Measurements from ENCODE around the gene SORBS2. TPM values are rescaled to one million over a fixed set of nuclear protein-coding genes. Genes with fewer than 3 reads are reported as not detected.

SORBS2 gene
- total and polyA plus RNA-seq, 4 donors: 11.2 to 70.4 (median 26.4) TPM

GRCh38 chr4:185740471-185740873, 71.5 kb downstream of the SORBS2 start:
- no peak for ATAC-seq (ENCODE audit: insufficient read depth, low FRiP score)

GRCh38 chr4:185738820-185739219, 73.2 kb downstream of the SORBS2 start:
- no peaks in the 10 kb centered on the region for H3K36me3 ChIP-seq (ENCODE audit: control insufficient read depth in 4 of 4, insufficient read depth in 4 of 4, low read length in 4 of 4)
- peaks cover 4 to 38% (median 13%) of the 10 kb centered on the region in 5 donors for H3K4me1 ChIP-seq (ENCODE audit: control insufficient read depth in 5 of 5, insufficient read depth in 5 of 5, low read length in 5 of 5)
- H3K9ac ChIP-seq (ENCODE audit: insufficient read depth in 1 of 2, low read length in 2 of 2): no peak overlapping the region
- ATAC-seq (ENCODE audit: insufficient read depth, low FRiP score) (no peak), DNase-seq (no peak)
- no peak for TF ChIP-seq CTCF (IDR thresholded peaks at IDR 0.05; ENCODE audit: control extremely low read depth, extremely low read depth)
- H3K4me3 ChIP-seq: no peak overlapping the region
- H3K9me3 ChIP-seq (ENCODE audit: control insufficient read depth in 4 of 4, insufficient read depth in 3 of 4, low read length in 3 of 4): no peaks in the 10 kb centered on the region
- H3K27ac ChIP-seq (ENCODE audit: low read depth in 1 of 2, low read length in 1 of 2): no peak overlapping the region
- peaks cover 0 to 4% (median 0%) of the 10 kb centered on the region in 3 donors for H3K27me3 ChIP-seq (ENCODE audit: control insufficient read depth in 3 of 3, insufficient read depth in 3 of 3, low read length in 2 of 3)

More at GRCh38 chr4:185740471-185740873, 71.5 kb downstream of the SORBS2 start:
- WGBS, 2 donors: 77 to 88% methylated on average over 4 of the region's 4 CpGs
- peak overlapping the region in 1 of 2 donors; percentile 36 for H3K27ac ChIP-seq (ENCODE audit: low read depth in 1 of 2, low read length in 1 of 2)
- H3K4me3 ChIP-seq: no peak overlapping the region
- H3K27me3 ChIP-seq (ENCODE audit: control insufficient read depth in 3 of 3, insufficient read depth in 3 of 3, low read length in 2 of 3): peaks cover 0 to 6% (median 0%) of the 10 kb centered on the region in 3 donors
- DNase-seq: peak in 1 of 3 donors; percentile 57
- H3K9me3 ChIP-seq (ENCODE audit: control insufficient read depth in 4 of 4, insufficient read depth in 3 of 4, low read length in 3 of 4): no peaks in the 10 kb centered on the region
- peaks cover 3 to 28% (median 13%) of the 10 kb centered on the region in 5 donors for H3K4me1 ChIP-seq (ENCODE audit: control insufficient read depth in 5 of 5, insufficient read depth in 5 of 5, low read length in 5 of 5)
- no peaks in the 10 kb centered on the region for H3K36me3 ChIP-seq (ENCODE audit: control insufficient read depth in 4 of 4, insufficient read depth in 4 of 4, low read length in 4 of 4)
- no peak for TF ChIP-seq CTCF (IDR thresholded peaks at IDR 0.05; ENCODE audit: control extremely low read depth, extremely low read depth)
- no peak overlapping the region for H3K9ac ChIP-seq (ENCODE audit: insufficient read depth in 1 of 2, low read length in 2 of 2)

- Histone ChIP-seq H3K4me1 (ENCODE audit: control insufficient read depth in 5 of 5, insufficient read depth in 5 of 5, low read length in 5 of 5) (peaks cover 4 to 38% (median 13%) of the 10 kb centered on the region in 5 donors), H3K9me3 (ENCODE audit: control insufficient read depth in 4 of 4, insufficient read depth in 3 of 4, low read length in 3 of 4) (no peaks in the 10 kb centered on the region), H3K36me3 (ENCODE audit: control insufficient read depth in 4 of 4, insufficient read depth in 4 of 4, low read length in 4 of 4) (no peaks in the 10 kb centered on the region), H3K4me3 (no peak overlapping the region), H3K9ac (ENCODE audit: insufficient read depth in 1 of 2, low read length in 2 of 2) (no peak overlapping the region), H3K27me3 (ENCODE audit: control insufficient read depth in 3 of 3, insufficient read depth in 3 of 3, low read length in 2 of 3) (peaks cover 0 to 3% (median 0%) of the 10 kb centered on the region in 3 donors), H3K27ac (ENCODE audit: low read depth in 1 of 2, low read length in 1 of 2) (peak overlapping the region; percentile 40 to 42)
- ATAC-seq (ENCODE audit: insufficient read depth, low FRiP score) (peak; percentile 19), DNase-seq (peak; percentile 84 to 98 (median 97))
- 31 to 40% methylated on average over 10 of the region's 10 CpGs for WGBS, 2 donors
- TF ChIP-seq CTCF (IDR thresholded peaks at IDR 0.05; ENCODE audit: control extremely low read depth, extremely low read depth): no peak
Observed at GRCh38 chr4:185738038-185738552, 73.9 kb downstream of the SORBS2 start.
